A549 (cell line): Measurements from ENCODE around the gene STX19. TPM values are rescaled to one million over a fixed set of nuclear protein-coding genes. Genes with fewer than 3 reads are reported as not detected.
A peak's percentile ranks its signal among the peaks of the same experiment; 100 is the strongest.

Source experiments
- ATAC-seq, 2 experiments: fragments of 200-7000 bp in 1 of 2; fragments of >200 bp in 1 of 2; cut with Nextera tagmentation in 1 of 2; cut with Tn5 transposase in 1 of 2; 3 replicates each; pipeline versions ENCODE4 v1.8.0 to v1.9.1; 2018 to 2020; ENCODE audit warnings: mild to moderate bottlenecking in 1 of 2, moderate library complexity in 1 of 2
- CTCF ChIA-PET: fragments of 300-600 bp; sonication (Branson Sonifier 250); formaldehyde crosslinking; extraction: SDS; loops from one replicate; lab custom pipeline; 2021; ENCODE audit warnings: antibody characterized with exemption, inconsistent platforms; lab: Yijun Ruan, JAX
- POLR2A ChIA-PET: fragments of 350-600 bp; formaldehyde crosslinking; extraction: SDS; loops from one replicate; lab custom pipeline; 2021; ENCODE audit warnings: antibody characterized with exemption, inconsistent platforms; lab: Yijun Ruan, JAX
- DNase-seq, 2 experiments: peaks; one replicate each; pipeline versions ENCODE4 v3.0.0 to v3.0.0-alpha.2; 2011 to 2016; ENCODE audit warnings: low read depth in 1 of 2, low spot score in 1 of 2
- FAIRE-seq: peaks from 2 replicates; lab custom pipeline; 2011; peaks lifted over from hg19 to GRCh38; lab: Jason Lieb, UNC
- H3K27ac ChIP-seq, 2 experiments: fragments of >200 bp; sonication (Bioruptor Twin); formaldehyde crosslinking; 3 replicates each; pipeline ENCODE4 v1.5.1; 2016 to 2017
- H3K4me1 ChIP-seq: fragments of >200 bp; sonication (Bioruptor Twin); formaldehyde crosslinking; 3 replicates; pipeline ENCODE4 v1.6.1; 2016
- H3K4me2 ChIP-seq: fragments of >200 bp; sonication (Bioruptor Twin); formaldehyde crosslinking; 3 replicates; pipeline ENCODE4 v1.6.1; 2016
- H3K4me3 ChIP-seq: fragments of >200 bp; sonication (Bioruptor Twin); formaldehyde crosslinking; 3 replicates; pipeline ENCODE4 v1.5.1; 2016
- H3K9me3 ChIP-seq: fragments of >200 bp; sonication (Bioruptor Twin); formaldehyde crosslinking; 3 replicates; pipeline ENCODE4 v1.6.1; 2016
- ATOH8 ChIP-seq: fragments of 250-450 bp; sonication (Bioruptor Pico); IDR thresholded peaks from 2 replicates; pipeline ENCODE4 v1.5.0; 2020; ENCODE audit warnings: low read depth, mild to moderate bottlenecking, moderate library complexity
- BHLHE40 ChIP-seq: IDR thresholded peaks from 2 replicates; pipeline ENCODE4 v1.6.1; 2012; ENCODE audit warnings: low read depth, low read length, inconsistent platforms
- CBX2 ChIP-seq: fragments of 200-600 bp; sonication (generic); IDR thresholded peaks from 2 replicates; pipeline ENCODE4 v1.6.1; 2016; ENCODE audit warnings: low read depth, mild to moderate bottlenecking, borderline replicate concordance
- CTCF ChIP-seq: fragments of >200 bp; sonication (Bioruptor Twin); formaldehyde crosslinking; IDR thresholded peaks from 3 replicates; pipeline ENCODE4 v1.5.1; 2016
- EHMT2 ChIP-seq: fragments of 200-600 bp; sonication (generic); IDR thresholded peaks from 2 replicates; pipeline ENCODE4 v1.6.1; 2016; ENCODE audit warnings: antibody characterized with exemption, low read depth, mild to moderate bottlenecking, moderate library complexity
- FOSB ChIP-seq: fragments of 250-450 bp; sonication (Bioruptor Pico); IDR thresholded peaks from 2 replicates; pipeline ENCODE4 v1.5.0; 2020; ENCODE audit warnings: mild to moderate bottlenecking, moderate library complexity
- HOXB13 ChIP-seq: fragments of 250-450 bp; sonication (Bioruptor Pico); IDR thresholded peaks from 2 replicates; pipeline ENCODE4 v1.5.0; 2020; ENCODE audit warnings: low read depth, mild to moderate bottlenecking, moderate library complexity
- JUN ChIP-seq, 2 experiments: fragments of >200 bp; sonication (Bioruptor Twin); formaldehyde crosslinking; IDR thresholded peaks; 2 replicates in 1 of 2; 3 replicates in 1 of 2; pipeline ENCODE4 v1.6.1; 2016 to 2017
- KDM1A ChIP-seq: fragments of 200-600 bp; sonication (generic); IDR thresholded peaks from 2 replicates; pipeline ENCODE4 v1.6.1; 2016; ENCODE audit warnings: low read depth, mild to moderate bottlenecking
- KDM5A ChIP-seq: fragments of 200-600 bp; sonication (generic); IDR thresholded peaks from 2 replicates; pipeline ENCODE4 v1.6.1; 2016; ENCODE audit warnings: antibody characterized with exemption, mild to moderate bottlenecking
- MAFK ChIP-seq: fragments of 450-650 bp; IDR thresholded peaks from 2 replicates; pipeline ENCODE4 v1.6.1; 2014; ENCODE audit not compliant: partially characterized antibody
- MAZ ChIP-seq: fragments of 150-350 bp; IDR thresholded peaks from 2 replicates; pipeline ENCODE4 v1.6.1; 2014; ENCODE audit warnings: antibody characterized with exemption, low read depth, low read length, borderline replicate concordance
- MYC ChIP-seq: IDR thresholded peaks from 2 replicates; pipeline ENCODE4 v1.6.1; 2012; ENCODE audit warnings: mild to moderate bottlenecking, inconsistent platforms, low read length, improper control_type of control experiment, borderline replicate concordance
- POLR2A ChIP-seq: IDR thresholded peaks from 2 replicates; pipeline ENCODE4 v1.6.1; 2012; ENCODE audit warnings: mild to moderate bottlenecking, low read length
- RAD21 ChIP-seq, 2 experiments: fragments of >200 bp in 1 of 2; sonication (Bioruptor Twin) in 1 of 2; formaldehyde crosslinking in 1 of 2; IDR thresholded peaks in 1 of 2; conservative IDR thresholded peaks in 1 of 2; 2 replicates in 1 of 2; 3 replicates in 1 of 2; pipeline ENCODE4 v1.6.1; 2012 to 2018; ENCODE audit warnings: inconsistent platforms in 1 of 2
- RCOR1 ChIP-seq: fragments of 150-350 bp; IDR thresholded peaks from 2 replicates; pipeline ENCODE4 v1.6.1; 2014; ENCODE audit warnings: antibody characterized with exemption, low read length, low read depth
- RNF2 ChIP-seq: fragments of 200-600 bp; sonication (generic); IDR thresholded peaks from 2 replicates; pipeline ENCODE4 v1.6.1; 2016; ENCODE audit warnings: low read depth, mild to moderate bottlenecking, antibody characterized with exemption, moderate library complexity, borderline replicate concordance
- SMC3 ChIP-seq: fragments of >200 bp; sonication (Bioruptor Twin); formaldehyde crosslinking; IDR thresholded peaks from 3 replicates; pipeline ENCODE4 v1.6.1; 2018; ENCODE audit warnings: inconsistent platforms
- SREBF2 ChIP-seq: fragments of 450-650 bp; IDR thresholded peaks from 2 replicates; pipeline ENCODE4 v1.6.1; 2014; ENCODE audit warnings: mild to moderate bottlenecking, moderate library complexity
- ZFP36 ChIP-seq: fragments of 450-650 bp; IDR thresholded peaks from 2 replicates; pipeline ENCODE4 v1.6.1; 2014; ENCODE audit warnings: borderline replicate concordance; ENCODE audit not compliant: partially characterized antibody
- WGBS: methylation state at CpG from one replicate; pipeline ENCODE4 v1.1.6; 2017; ENCODE audit errors: missing lambda C conversion rate; 5-methylcytosine and 5-hydroxymethylcytosine counted together
- polyA plus RNA-seq, 4 experiments: library from polyadenylated mRNA; depleted of rRNA in 3 of 4; stranded (reverse); fragments of >200 nt; fragmentation: RNase III in 1 of 4; extraction: RNeasy Plus Mini Kit Qiagen cat#74134 plus additional on column Dnase treatment in 1 of 4; gene quantifications; 2 replicates in 3 of 4; 3 replicates in 1 of 4; pipeline ENCODE4 v1.2.3, GENCODE V29; 2011 to 2017

Gene STX19
- polyA plus RNA-seq, 2 of the 4 experiments (the other 2 are of a cell fraction), result 0.17 TPM; not detected in 1

GRCh38 chr3:94070341-94070911, 42.0 kb upstream of the STX19 start:
- peaks cover under 1% of the 10 kb centered on the region; the same call in 1 of the 3 replicates for H3K4me1 ChIP-seq
- no peaks in the 10 kb centered on the region for H3K9me3 ChIP-seq
- ATAC-seq, result no peak
- TF ChIP-seq KDM5A, result no peak
- no peak for TF ChIP-seq POLR2A
- TF ChIP-seq SMC3, result no peak
- TF ChIP-seq RAD21 (conservative IDR thresholded peaks at IDR 0.05 in 1 of 2, IDR thresholded peaks at IDR 0.05 in 1 of 2), result no peak
- TF ChIP-seq FOSB, result no peak
- DNase-seq, result no peak
- ChIA-PET CTCF (interaction anchor here (1.3 to 4.4 kb wide), 6 partner anchors 9 to 66 kb away, joined by 3 to 28 read pairs (median 4); no protein-coding TSS in a partner anchor), POLR2A (no interaction called here)
- no peak overlapping the region for H3K27ac ChIP-seq
- 92% methylated on average over 6 of the region's 6 CpGs for WGBS
- no peak for FAIRE-seq
- no peak overlapping the region for H3K4me3 ChIP-seq
- H3K4me2 ChIP-seq, result no peak overlapping the region

- Histone ChIP-seq H3K9me3 (no peaks in the 10 kb centered on the region), H3K4me3 (no peak overlapping the region), H3K4me1 (peaks cover 12% of the 10 kb centered on the region; the same call in 2 of the 3 replicates), H3K27ac (no peak overlapping the region), H3K4me2 (no peak overlapping the region)
- CTCF ChIA-PET, result interaction anchor here (0.7 to 4.4 kb wide), 12 partner anchors 7 to 162 kb away, joined by 3 to 28 read pairs (median 4); no protein-coding TSS in a partner anchor
- peak; percentile 65 for TF ChIP-seq CTCF
- TF ChIP-seq SREBF2, result no peak
- TF ChIP-seq MAZ, result no peak
- TF ChIP-seq RAD21 (conservative IDR thresholded peaks at IDR 0.05 in 1 of 2, IDR thresholded peaks at IDR 0.05 in 1 of 2), result peak; percentile 52 to 55
- peak; percentile 48; the same call in 2 of the 3 replicates for TF ChIP-seq SMC3
- TF ChIP-seq HOXB13, result no peak
- 4% methylated on average over 4 of the region's 4 CpGs for WGBS
- DNase-seq, result peak in 1 of 2 experiments; percentile 10
- ATAC-seq, result no peak
- POLR2A ChIA-PET, result interaction anchor here (0.6 to 1.2 kb wide), 2 partner anchors 90 to 1546 kb away, joined by 3 to 5 read pairs; partner anchors contain the start of gene ARL13B
- no peak for FAIRE-seq
Observed at GRCh38 chr3:94069194-94069813, 40.9 kb upstream of the STX19 start.

GRCh38 chr3:94066506-94067500, 38.4 kb upstream of the STX19 start:
- Histone ChIP-seq H3K27ac (no peak overlapping the region), H3K4me3 (no peak overlapping the region)
- 89% methylated on average over 6 of the region's 6 CpGs for WGBS
- TF ChIP-seq RCOR1 (no peak), EHMT2 (no peak), FOSB (no peak)
- TF ChIP-seq, all 56 proteins: peak for 0
- ChIA-PET POLR2A (no interaction called here), CTCF (interaction anchor here (4.4 kb wide), 1 partner anchor 62 kb away, joined by 28 read pairs; no protein-coding TSS in a partner anchor)
- peaks cover 18% of the 10 kb centered on the region; the same call in 2 of the 3 replicates for H3K4me1 ChIP-seq
- no peak overlapping the region for H3K4me2 ChIP-seq
- H3K9me3 ChIP-seq, result no peaks in the 10 kb centered on the region
- ATAC-seq (no peak), FAIRE-seq (no peak), DNase-seq (no peak)

- no peak overlapping the region for H3K27ac ChIP-seq
- no peaks in the 10 kb centered on the region for H3K9me3 ChIP-seq
- peaks cover 18% of the 10 kb centered on the region; the same call in 2 of the 3 replicates for H3K4me1 ChIP-seq
- FAIRE-seq (no peak), ATAC-seq (no peak), DNase-seq (no peak)
- no peak overlapping the region for H3K4me2 ChIP-seq
- no peak overlapping the region for H3K4me3 ChIP-seq
- CTCF ChIA-PET, result interaction anchor here (4.4 kb wide), 1 partner anchor 61 kb away, joined by 28 read pairs; no protein-coding TSS in a partner anchor
- POLR2A ChIA-PET, result no interaction called here
- WGBS, result 80% methylated on average over 1 of the region's 1 CpG
- TF ChIP-seq RNF2 (no peak), MYC (no peak), CTCF (no peak), MAFK (no peak), BHLHE40 (no peak), ZFP36 (no peak), JUN (IDR thresholded peaks at IDR 0.05) (no peak), ATOH8 (no peak), KDM1A (no peak), CBX2 (no peak)
Observed at GRCh38 chr3:94065819-94066480, 37.6 kb upstream of the STX19 start.
